ENCODE measurements around the gene PCBP3. TPM values are rescaled to one million over a fixed set of nuclear protein-coding genes. Genes with fewer than 3 reads are reported as not detected.

PCBP3 gene
- total and polyA plus RNA-seq, 2 of the 8 experiments (the other 6 are each of a cell fraction or from before 2014, with no cell fraction given) = 3.5 to 6.3 TPM

GRCh38 chr21:45963232-45963570 is 319.7 kb downstream of the PCBP3 start:
- POLR2A ChIA-PET (ENCODE audit: partially characterized antibody) = no interaction called here
- no peak overlapping the region for H3K4me3 ChIP-seq (ENCODE audit: extremely low read depth in 1 of 4, insufficient read depth in 2 of 4, low read depth in 3 of 4, low read length in 4 of 4)
- H3K23ac ChIP-seq (ENCODE audit: insufficient read length) = no peak overlapping the region
- no peak overlapping the region for H3K56ac ChIP-seq (replicated peaks; ENCODE audit: insufficient read length, low read depth, low read length)
- no peaks in the 10 kb centered on the region for H3K4me1 ChIP-seq (replicated peaks in 1 of 4; ENCODE audit: control insufficient read depth in 3 of 4, insufficient read depth in 4 of 4, low read length in 3 of 4)
- no peak overlapping the region for H3K18ac ChIP-seq (ENCODE audit: extremely low read depth, low read length)
- no peak overlapping the region for H2AK5ac ChIP-seq (ENCODE audit: low read depth, low read length)
- H4K20me1 ChIP-seq (replicated peaks in 1 of 2; ENCODE audit: control insufficient read depth in 1 of 2, insufficient read depth in 2 of 2, low read length in 2 of 2) = no peaks in the 10 kb centered on the region
- peaks cover 46 to 50% of the 10 kb centered on the region in 2 experiments for H3K9me3 ChIP-seq (ENCODE audit: insufficient read depth in 2 of 2, low read depth in 1 of 2, low read length in 1 of 2)
- H4K91ac ChIP-seq (replicated peaks; ENCODE audit: insufficient read length, low read length) = no peak overlapping the region
- H3K23me2 ChIP-seq (ENCODE audit: low read depth, low read length) = no peaks in the 10 kb centered on the region
- no peak overlapping the region for H3K4ac ChIP-seq (replicated peaks; ENCODE audit: insufficient read length, low read depth, low read length)
- no peak overlapping the region for H2BK15ac ChIP-seq (ENCODE audit: low read length)
- no peak overlapping the region for H3K9ac ChIP-seq (replicated peaks in 1 of 4; ENCODE audit: extremely low read depth in 1 of 4, low read depth in 3 of 4, low read length in 3 of 4)
- CTCF ChIA-PET (ENCODE audit: partially characterized antibody) = interaction anchor here (0.9 to 1.8 kb wide), 3 partner anchors 9 to 103 kb away, joined by 3 to 6 read pairs (median 4); no protein-coding TSS in a partner anchor
- no peak overlapping the region for H3K4me2 ChIP-seq (ENCODE audit: insufficient read depth in 1 of 2, low read depth in 2 of 2, low read length in 2 of 2)
- no peak overlapping the region for H3K14ac ChIP-seq (ENCODE audit: insufficient read length)
- no peaks in the 10 kb centered on the region for H3K79me1 ChIP-seq (ENCODE audit: low read depth, low read length)
- H2BK120ac ChIP-seq (replicated peaks; ENCODE audit: low read depth, low read length) = no peak overlapping the region
- no peak for DNase-seq (ENCODE audit: low read depth in 1 of 2, low spot score in 2 of 2)
- no peak for FAIRE-seq
- H4K8ac ChIP-seq (ENCODE audit: extremely low read depth, insufficient read depth, low read length) = no peak overlapping the region
- H2AFZ ChIP-seq (ENCODE audit: low read length) = no peak overlapping the region
- no peak overlapping the region for H2BK20ac ChIP-seq (ENCODE audit: low read length)
- no peaks in the 10 kb centered on the region for H3K79me2 ChIP-seq (ENCODE audit: control insufficient read depth in 1 of 2, insufficient read depth in 2 of 2, low read length in 2 of 2)
- no peak overlapping the region for H2BK5ac ChIP-seq (ENCODE audit: low read depth, low read length)
- no peak overlapping the region for H2BK12ac ChIP-seq (ENCODE audit: low read depth, low read length)
- H3K27me3 ChIP-seq (replicated peaks in 1 of 4; ENCODE audit: control insufficient read depth in 3 of 4, extremely low read depth in 1 of 4, insufficient read depth in 3 of 4, low read length in 3 of 4) = no peaks in the 10 kb centered on the region
- no peak overlapping the region for H4K5ac ChIP-seq (ENCODE audit: insufficient read length, low read depth, low read length)
- no peak overlapping the region for H3K27ac ChIP-seq (ENCODE audit: low read depth, low read length)
- WGBS, 2 experiments (ENCODE audit: extremely low coverage in 1 of 2, insufficient coverage in 1 of 2, insufficient read length in 1 of 2, insufficient replicate concordance in 2 of 2, low coverage in 1 of 2, low lambda C conversion rate in 2 of 2, missing lambda C conversion rate in 1 of 2) = 85% methylated on average over 3 of the region's 3 CpGs; no CpG with 5 or more reads in 1 of the 2 experiments
- H3K36me3 ChIP-seq (ENCODE audit: control insufficient read depth in 2 of 4, insufficient read depth in 4 of 4, low read length in 3 of 4) = no peaks in the 10 kb centered on the region; a peak in 1 of 8 replicates
- no peak for TF ChIP-seq ASH2L (IDR thresholded peaks at IDR 0.05; ENCODE audit: low read length)
- no peak for TF ChIP-seq PHF8 (conservative IDR thresholded peaks at IDR 0.05; ENCODE audit: low read depth, low read length)
- no peak for TF ChIP-seq CEBPB (IDR thresholded peaks at IDR 0.05; ENCODE audit: low read depth, low read length)
- no peak for TF ChIP-seq CHD1 (IDR thresholded peaks at IDR 0.05; ENCODE audit: low read depth, low read length)
- TF ChIP-seq EGR1 (IDR thresholded peaks at IDR 0.05; ENCODE audit: borderline replicate concordance, low read depth, low read length) = no peak
- no peak for TF ChIP-seq KDM5A (IDR thresholded peaks at IDR 0.05; ENCODE audit: low read length)
- no peak for TF ChIP-seq BRCA1 (IDR thresholded peaks at IDR 0.05; ENCODE audit: low read depth, low read length)
- no peak for TF ChIP-seq POU5F1 (IDR thresholded peaks at IDR 0.05; ENCODE audit: low read depth, low read length)
